IMR-90 (cell line): ENCODE data around the gene NEURL1B. TPM values are rescaled to one million over a fixed set of nuclear protein-coding genes. Genes with fewer than 3 reads are reported as not detected.

ENCODE experiments used
- ATAC-seq: fragments of 200-7000 bp; cut with Tn5 transposase; 2 replicates; pipeline ENCODE4 v1.9.1; 2020; ENCODE audit warnings: low read depth, mild to moderate bottlenecking, moderate library complexity
- BruUV-seq: library from RNA; stranded (reverse); fragments of 400-500 nt; replicated peaks from 2 replicates; lab custom pipeline; 2021; lab: Mats Ljungman, UMichigan
- CTCF ChIA-PET: fragments of 300-600 bp; formaldehyde crosslinking; extraction: SDS; loops from one replicate; lab custom pipeline; 2021; ENCODE audit warnings: antibody characterized with exemption; lab: Yijun Ruan, JAX
- POLR2A ChIA-PET: fragments of 300-600 bp; sonication (Branson Sonifier 250); formaldehyde crosslinking; loops from one replicate; lab custom pipeline; 2022; ENCODE audit warnings: antibody characterized with exemption; ENCODE audit not compliant: unreplicated experiment; lab: Charles Lee
- DNase-seq: peaks from one replicate; pipeline ENCODE4 v3.0.0; 2013
- H2AFZ ChIP-seq: replicated peaks from 2 replicates; pipeline ENCODE3; 2013; ENCODE audit warnings: low read length, mild to moderate bottlenecking; ENCODE audit not compliant: poor library complexity
- H2AK5ac ChIP-seq: 2 replicates; pipeline ENCODE4 v1.6.1; 2013; ENCODE audit warnings: low read depth, low read length, inconsistent platforms
- H2AK9ac ChIP-seq: replicated peaks from 2 replicates; pipeline ENCODE3; 2013; ENCODE audit warnings: mild to moderate bottlenecking, low read depth, low read length, moderate library complexity; ENCODE audit not compliant: poor library complexity
- H2BK120ac ChIP-seq: 2 replicates; pipeline ENCODE4 v1.6.1; 2013; ENCODE audit warnings: low read depth, low read length, inconsistent platforms
- H2BK15ac ChIP-seq: 3 replicates; pipeline ENCODE4 v1.6.1; 2013; ENCODE audit warnings: low read depth, low read length, inconsistent platforms
- H2BK20ac ChIP-seq: 2 replicates; pipeline ENCODE4 v1.6.1; 2013; ENCODE audit warnings: low read depth, mild to moderate bottlenecking, inconsistent platforms, low read length, moderate library complexity
- H2BK5ac ChIP-seq: 2 replicates; pipeline ENCODE4 v1.6.1; 2013; ENCODE audit warnings: mild to moderate bottlenecking, low read depth, low read length, inconsistent platforms; ENCODE audit not compliant: poor library complexity, severe bottlenecking
- H3K14ac ChIP-seq: replicated peaks from 2 replicates; pipeline ENCODE4 v1.6.1; 2013; ENCODE audit warnings: low read depth, low read length, inconsistent platforms
- H3K18ac ChIP-seq: 2 replicates; pipeline ENCODE4 v1.6.1; 2013; ENCODE audit warnings: low read depth, low read length, control low read depth
- H3K23ac ChIP-seq: 2 replicates; pipeline ENCODE4 v1.6.1; 2013; ENCODE audit warnings: low read depth, low read length, inconsistent platforms
- H3K27ac ChIP-seq: 2 replicates; pipeline ENCODE4 v1.5.1; 2013; ENCODE audit warnings: mild to moderate bottlenecking, control low read depth, low read length; ENCODE audit not compliant: insufficient read depth
- H3K27me3 ChIP-seq: 2 replicates; pipeline ENCODE4 v1.6.1; 2013; ENCODE audit warnings: low read length; ENCODE audit not compliant: control insufficient read depth, insufficient read depth
- H3K36me3 ChIP-seq: 2 replicates; pipeline ENCODE4 v1.6.1; 2013; ENCODE audit warnings: low read length, mixed read lengths; ENCODE audit not compliant: control insufficient read depth, insufficient read depth
- H3K4ac ChIP-seq: 2 replicates; pipeline ENCODE4 v1.6.1; 2013; ENCODE audit warnings: low read depth, low read length, inconsistent platforms
- H3K4me1 ChIP-seq: 2 replicates; pipeline ENCODE4 v1.6.1; 2013; ENCODE audit warnings: low read length, mixed read lengths; ENCODE audit not compliant: control insufficient read depth, insufficient read depth
- H3K4me2 ChIP-seq: 2 replicates; pipeline ENCODE4 v1.6.1; 2013; ENCODE audit warnings: low read depth, mild to moderate bottlenecking, control low read depth, low read length, moderate library complexity
- H3K4me3 ChIP-seq: 2 replicates; pipeline ENCODE4 v1.5.1; 2013; ENCODE audit warnings: low read depth, mild to moderate bottlenecking, control low read depth, low read length, moderate library complexity; ENCODE audit not compliant: insufficient read depth
- H3K56ac ChIP-seq: 2 replicates; pipeline ENCODE4 v1.6.1; 2013; ENCODE audit warnings: low read length, inconsistent platforms; ENCODE audit not compliant: insufficient read depth; ENCODE audit errors: extremely low read depth
- H3K79me1 ChIP-seq, 2 experiments: 2 replicates each; pipeline ENCODE4 v1.6.1; 2013; ENCODE audit warnings: low read length in 2 of 2, inconsistent platforms in 1 of 2, low read depth in 1 of 2
- H3K9ac ChIP-seq: 2 replicates; pipeline ENCODE4 v1.6.1; 2013; ENCODE audit warnings: low read depth, low read length, control low read depth
- H3K9me1 ChIP-seq: 2 replicates; pipeline ENCODE4 v1.6.1; 2013; ENCODE audit warnings: low read length, inconsistent platforms; ENCODE audit not compliant: insufficient read depth
- H3K9me3 ChIP-seq: 2 replicates; pipeline ENCODE4 v1.6.1; 2013; ENCODE audit warnings: low read length; ENCODE audit not compliant: control insufficient read depth, insufficient read depth
- H4K20me1 ChIP-seq: 2 replicates; pipeline ENCODE4 v1.6.1; 2013; ENCODE audit warnings: low read length, inconsistent platforms; ENCODE audit not compliant: insufficient read depth
- H4K5ac ChIP-seq: 2 replicates; pipeline ENCODE4 v1.6.1; 2013; ENCODE audit warnings: mild to moderate bottlenecking, low read depth, low read length, control low read depth
- H4K8ac ChIP-seq, 2 experiments: 2 replicates each; pipeline ENCODE4 v1.6.1; 2013; ENCODE audit warnings: low read depth in 2 of 2, low read length in 2 of 2, control low read depth in 1 of 2, inconsistent platforms in 1 of 2
- H4K91ac ChIP-seq: 2 replicates; pipeline ENCODE4 v1.6.1; 2013; ENCODE audit warnings: low read depth, low read length, inconsistent platforms; ENCODE audit not compliant: insufficient read depth
- BHLHE40 ChIP-seq: fragments of 150-350 bp; IDR thresholded peaks from 2 replicates; pipeline ENCODE4 v1.6.1; 2016; ENCODE audit warnings: mild to moderate bottlenecking, low read depth, low read length
- CEBPB ChIP-seq: IDR thresholded peaks from 2 replicates; pipeline ENCODE4 v1.6.1; 2012; ENCODE audit warnings: low read depth, low read length, improper control_type of control experiment
- CHD1 ChIP-seq: IDR thresholded peaks from 2 replicates; pipeline ENCODE4 v1.6.1; 2012; ENCODE audit warnings: low read depth, low read length, improper control_type of control experiment
- CTCF ChIP-seq: conservative IDR thresholded peaks from 2 replicates; pipeline ENCODE4 v1.5.1; 2012; ENCODE audit warnings: mild to moderate bottlenecking, low read depth, low read length, improper control_type of control experiment
- ELK1 ChIP-seq: fragments of 150-350 bp; IDR thresholded peaks from 2 replicates; pipeline ENCODE4 v1.6.1; 2016; ENCODE audit warnings: low read depth, mild to moderate bottlenecking, low read length, moderate library complexity, borderline replicate concordance
- FOS ChIP-seq: fragments of 150-350 bp; IDR thresholded peaks from 2 replicates; pipeline ENCODE4 v1.6.1; 2016; ENCODE audit warnings: low read depth, low read length
- MAFK ChIP-seq: IDR thresholded peaks from 2 replicates; pipeline ENCODE4 v1.6.1; 2012; ENCODE audit warnings: low read depth, low read length, improper control_type of control experiment
- MAZ ChIP-seq: IDR thresholded peaks from 2 replicates; pipeline ENCODE4 v1.6.1; 2012; ENCODE audit warnings: low read depth, mild to moderate bottlenecking, low read length, improper control_type of control experiment, moderate library complexity, borderline replicate concordance
- MXI1 ChIP-seq: IDR thresholded peaks from 2 replicates; pipeline ENCODE4 v1.6.1; 2012; ENCODE audit warnings: low read depth, mild to moderate bottlenecking, low read length, moderate library complexity, borderline replicate concordance
- NFE2L2 ChIP-seq: fragments of 150-350 bp; IDR thresholded peaks from 2 replicates; pipeline ENCODE4 v1.6.1; 2016; ENCODE audit warnings: low read depth, mild to moderate bottlenecking, low read length
- POLR2A ChIP-seq: IDR thresholded peaks from 2 replicates; pipeline ENCODE4 v1.6.1; 2012; ENCODE audit warnings: mild to moderate bottlenecking, low read depth, low read length
- RAD21 ChIP-seq: IDR thresholded peaks from 2 replicates; pipeline ENCODE4 v1.6.1; 2012; ENCODE audit warnings: low read length, improper control_type of control experiment
- RCOR1 ChIP-seq: IDR thresholded peaks from 2 replicates; pipeline ENCODE4 v1.6.1; 2012; ENCODE audit warnings: mild to moderate bottlenecking, low read length, improper control_type of control experiment; ENCODE audit not compliant: insufficient replicate concordance
- RFX5 ChIP-seq: IDR thresholded peaks from 2 replicates; pipeline ENCODE4 v1.8.0; 2012; ENCODE audit warnings: low read depth, mild to moderate bottlenecking, low read length, moderate library complexity
- SMC3 ChIP-seq: fragments of 150-350 bp; IDR thresholded peaks from 2 replicates; pipeline ENCODE4 v1.6.1; 2016; ENCODE audit warnings: low read depth, mild to moderate bottlenecking, antibody characterized with exemption, low read length, moderate library complexity
- USF2 ChIP-seq: fragments of 150-350 bp; IDR thresholded peaks from 2 replicates; pipeline ENCODE4 v1.6.1; 2017; ENCODE audit warnings: mild to moderate bottlenecking, antibody characterized with exemption, low read length, low read depth
- WGBS, 2 experiments: methylation state at CpG; one replicate each; pipeline versions ENCODE4 v1.1.5 to v1.1.7; 2013; ENCODE audit warnings: missing lambda C conversion rate in 2 of 2; ENCODE audit not compliant: insufficient read length in 1 of 2; ENCODE audit errors: extremely low coverage in 2 of 2; 5-methylcytosine and 5-hydroxymethylcytosine counted together
- dilution Hi-C: fragments of 300-500 bp; cut with HindIII; formaldehyde crosslinking; loops from one replicate; pipeline ENCODE4 v1.14.3; 2018; ENCODE audit warnings: low sequenced_read_pairs; ENCODE audit not compliant: unreplicated experiment
- in situ Hi-C: fragments of 300-500 bp; cut with MboI; formaldehyde crosslinking; loops from 3 replicates; pipeline ENCODE4 v1.14.3; 2019; ENCODE audit warnings: low sequenced_read_pairs, inconsistent platforms, mixed read lengths
- intact Hi-C: fragments of 100-400 bp; cut with micrococcal nuclease; formaldehyde crosslinking; loops from 2 replicates; pipeline ENCODE4 v1.10.0; 2022
- polyA plus RNA-seq, 3 experiments: library from polyadenylated mRNA; depleted of rRNA; stranded (reverse); fragments of >200 nt; gene quantifications; 2 replicates each; pipeline ENCODE4 v1.2.3, GENCODE V29; 2012; ENCODE audit warnings: low replicate concordance in 1 of 3
- total RNA-seq: library from RNA; depleted of rRNA; stranded (reverse); fragments of >200 nt; gene quantifications from 2 replicates; pipeline ENCODE4 v1.2.3, GENCODE V29; 2012

The NEURL1B gene
- total and polyA plus RNA-seq, 2 of the 4 experiments (the other 2 are of a cell fraction), result 1.8 to 2.8 TPM

DNA sequence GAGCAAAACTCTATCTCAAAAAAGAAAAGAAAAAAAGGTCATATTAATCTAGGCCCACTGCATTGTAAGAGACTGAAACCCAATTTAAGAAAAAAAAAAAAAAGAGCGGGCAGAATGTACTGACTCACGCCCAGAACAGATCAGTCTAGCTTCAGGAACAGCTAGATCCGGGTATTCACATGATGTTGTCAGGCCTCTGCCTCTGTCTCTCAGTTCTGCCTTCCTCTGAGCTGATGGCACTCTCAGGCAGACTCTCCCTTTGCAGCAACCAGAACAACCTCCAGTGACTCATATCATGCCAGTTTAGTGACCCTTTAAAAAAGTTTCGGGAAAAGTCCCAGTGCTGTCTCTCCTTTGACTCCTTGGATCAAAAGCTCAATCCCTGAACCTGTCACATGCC is 53.0 kb downstream of the NEURL1B start:
- in situ Hi-C loops, result no loop called here
- DNase-seq (no peak), ATAC-seq (no peak)
- H2BK5ac ChIP-seq, result no peak overlapping the region
- H2AK9ac ChIP-seq, result peak overlapping the region; percentile 44
- no peak overlapping the region for H3K4ac ChIP-seq
- no peaks in the 10 kb centered on the region for H3K79me1 ChIP-seq
- peaks cover 5% of the 10 kb centered on the region; the same call in 1 of the 2 replicates for H3K4me1 ChIP-seq
- no peak overlapping the region for H3K4me2 ChIP-seq
- H3K18ac ChIP-seq, result no peak overlapping the region
- no peak overlapping the region for H4K91ac ChIP-seq
- H3K9me1 ChIP-seq, result peaks cover 3% of the 10 kb centered on the region; the same call in 1 of the 2 replicates
- H3K36me3 ChIP-seq, result no peaks in the 10 kb centered on the region; the same call in 1 of the 2 replicates
- no peak overlapping the region for H4K8ac ChIP-seq
- H3K27ac ChIP-seq, result no peak overlapping the region
- H3K9ac ChIP-seq, result no peak overlapping the region
- no peak for TF ChIP-seq CEBPB
- TF ChIP-seq MAZ, result no peak
- TF ChIP-seq POLR2A, result no peak
- TF ChIP-seq NFE2L2, result no peak
- TF ChIP-seq MAFK, result no peak
- TF ChIP-seq RFX5, result no peak
- no peak for TF ChIP-seq RCOR1
- TF ChIP-seq BHLHE40, result no peak
- TF ChIP-seq MXI1, result no peak
- no peak for TF ChIP-seq CHD1
- TF ChIP-seq RAD21, result no peak
- TF ChIP-seq SMC3, result no peak
- no peak for TF ChIP-seq CTCF
- no peak for TF ChIP-seq USF2
- TF ChIP-seq ELK1, result no peak
- TF ChIP-seq FOS, result no peak
- H3K27me3 ChIP-seq, result no peaks in the 10 kb centered on the region; the same call in 1 of the 2 replicates
- CTCF ChIA-PET, result interaction anchor here (0.6 kb wide), 1 partner anchor 784 kb away, joined by 3 read pairs; no protein-coding TSS in a partner anchor
- intact Hi-C loops, result no loop called here
- H2BK15ac ChIP-seq, result no peak overlapping the region
- H3K56ac ChIP-seq, result no peak overlapping the region; the same call in 1 of the 2 replicates
- H4K20me1 ChIP-seq, result no peaks in the 10 kb centered on the region
- H3K9me3 ChIP-seq, result no peaks in the 10 kb centered on the region
- no peak overlapping the region for H2BK120ac ChIP-seq
- 0 out of 2 replicates have a peak overlapping the region, but pooled peaks have one; percentile 16 for H3K14ac ChIP-seq
- POLR2A ChIA-PET, result no interaction called here
- no peak overlapping the region for H2AK5ac ChIP-seq
- no peak overlapping the region for H3K23ac ChIP-seq
- H4K5ac ChIP-seq, result no peak overlapping the region
- peak overlapping the region; percentile 41 for H2AFZ ChIP-seq
- no peak overlapping the region for H3K4me3 ChIP-seq
- 90% methylated on average over 2 of the region's 4 CpGs; no CpG with 5 or more reads in 1 of the 2 experiments for WGBS, 2 experiments
- no peak overlapping the region for H2BK20ac ChIP-seq
- dilution Hi-C loops, result no loop called here
- BruUV-seq, result no TSS peak
